ENCODE measurements around the gene ATXN1.

ATXN1 gene

GRCh38 chr6:16762550-16763477, 1.6 kb upstream of the ATXN1 start:
- peak; percentile 32 to 52 for DNase-seq (ENCODE audit: low read depth in 1 of 2, low spot score in 1 of 2)

DNA sequence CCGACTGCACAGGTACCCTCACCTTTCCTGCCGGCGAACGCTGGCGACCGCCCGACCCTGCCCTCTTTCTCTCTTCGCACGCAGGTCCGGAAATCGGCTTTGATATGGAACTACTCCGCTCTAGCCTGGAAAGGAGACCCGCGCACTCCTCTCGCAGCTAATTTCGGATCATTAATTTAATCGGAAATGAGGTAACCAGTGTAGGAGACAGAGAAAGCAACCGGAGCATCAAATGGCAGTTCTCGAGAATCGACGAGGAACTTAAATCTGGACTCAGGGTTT, 949 bp upstream of the ATXN1 start:
- no peak for DNase-seq (ENCODE audit: low read depth in 1 of 2, low spot score in 1 of 2)

DNA sequence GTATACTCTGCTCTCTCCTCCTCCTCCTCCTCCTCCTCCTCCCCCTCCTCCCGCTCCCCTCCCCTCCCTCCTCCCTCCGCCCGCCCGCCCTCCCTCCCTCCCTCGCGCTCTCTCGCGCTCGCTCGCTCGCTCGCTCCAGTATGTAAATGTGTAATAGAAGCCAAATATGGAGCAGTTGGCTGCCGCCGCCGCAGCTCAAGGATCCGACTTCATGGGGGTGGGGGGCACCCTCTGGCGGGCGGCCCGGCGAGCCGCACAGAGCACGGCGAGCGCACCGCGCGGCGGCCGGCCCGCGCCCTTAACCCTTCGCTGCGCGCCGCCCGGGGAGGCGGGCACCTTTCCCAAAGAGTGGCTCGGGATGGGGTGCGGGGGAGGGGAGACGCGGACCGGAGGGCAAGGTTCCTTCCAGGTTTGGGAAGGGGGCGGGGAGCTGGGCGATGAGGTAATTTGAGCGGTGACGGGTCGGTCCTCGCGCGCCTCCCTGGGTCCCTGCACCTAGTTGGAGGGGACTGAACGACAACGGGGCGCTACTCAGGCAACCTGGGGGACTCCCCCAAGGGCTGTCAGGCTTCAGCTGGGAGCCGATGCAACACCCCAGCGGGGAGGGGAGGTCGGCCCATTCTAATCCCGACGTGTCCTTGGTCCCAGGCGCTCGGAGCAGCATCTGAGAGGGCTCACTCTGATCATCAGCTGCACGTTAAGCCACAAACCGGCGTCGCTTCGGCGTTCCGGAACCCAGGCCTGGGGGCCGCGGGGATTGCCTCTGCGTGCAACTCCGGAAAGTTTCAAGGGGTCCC, 409 bp upstream of the ATXN1 start:
- peak; percentile 65 to 74 for DNase-seq (ENCODE audit: low read depth in 1 of 2, low spot score in 1 of 2)

DNA sequence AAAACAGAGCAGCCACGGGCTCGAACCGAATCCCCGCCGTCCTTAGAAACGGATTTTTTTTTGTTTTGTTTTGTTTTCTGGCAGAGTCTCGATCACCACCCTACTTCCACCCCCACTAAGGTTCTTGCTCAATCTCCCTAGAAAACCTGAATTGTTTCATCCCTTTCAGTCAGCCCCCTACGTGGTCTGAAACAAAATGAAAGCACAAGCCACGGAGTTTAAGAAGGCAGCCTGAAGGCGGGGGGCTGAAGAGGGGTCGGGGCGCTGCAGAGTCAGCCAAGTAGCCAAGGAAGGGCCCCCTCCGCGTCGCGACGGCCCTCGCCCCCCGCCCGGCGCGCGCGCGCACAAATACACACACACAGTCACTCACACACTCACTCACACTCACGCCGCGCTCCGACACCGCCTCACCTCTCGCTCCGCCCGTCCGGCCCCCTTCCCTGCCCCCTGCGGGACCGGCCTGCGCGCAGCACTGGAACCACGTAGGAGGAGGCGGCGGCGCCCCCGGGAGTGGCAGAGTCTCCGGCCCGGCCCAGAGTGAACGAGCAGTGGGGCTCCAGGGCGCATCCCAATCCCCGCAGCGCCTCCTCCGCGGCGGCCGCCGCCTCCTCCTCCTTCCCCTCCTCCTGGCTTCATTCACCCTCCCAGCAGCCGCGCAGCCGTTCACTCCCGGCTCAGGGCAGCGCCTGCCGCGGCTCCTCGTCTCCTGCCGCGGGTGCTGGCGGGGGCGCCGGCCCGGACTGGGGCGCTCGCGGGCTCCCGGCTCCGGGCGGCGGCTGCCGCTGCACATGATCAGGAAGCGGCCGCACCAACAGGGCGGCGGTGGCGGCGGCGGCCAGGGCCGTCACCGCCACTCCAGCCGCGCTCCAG, 1.4 kb downstream of the ATXN1 start:
- DNase-seq (ENCODE audit: low read depth in 1 of 2, low spot score in 1 of 2), result peak; percentile 53 to 62

DNA sequence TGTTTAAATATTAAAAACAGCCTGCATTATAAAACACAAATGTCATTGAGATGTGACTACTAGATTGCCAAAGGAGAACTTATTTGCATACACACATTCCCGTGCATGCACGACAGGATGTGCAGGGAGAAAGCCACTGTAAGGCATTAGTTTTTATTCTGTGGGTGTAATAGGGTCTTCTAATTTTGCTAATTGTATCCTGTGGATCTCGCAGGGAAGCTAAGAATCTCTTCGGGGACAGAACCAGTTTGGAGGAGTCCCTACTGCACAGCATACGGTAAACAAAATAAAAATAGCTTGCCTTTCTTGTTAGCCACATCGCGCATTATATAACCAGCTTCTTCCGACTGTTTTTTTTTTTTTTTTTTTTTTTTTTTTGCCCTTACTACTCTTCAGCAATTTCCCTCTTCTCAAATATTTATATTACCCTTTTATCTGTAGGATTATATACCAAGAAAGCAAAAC, 2.0 kb downstream of the ATXN1 start:
- no peak for DNase-seq (ENCODE audit: low read depth in 1 of 2, low spot score in 1 of 2)

DNA sequence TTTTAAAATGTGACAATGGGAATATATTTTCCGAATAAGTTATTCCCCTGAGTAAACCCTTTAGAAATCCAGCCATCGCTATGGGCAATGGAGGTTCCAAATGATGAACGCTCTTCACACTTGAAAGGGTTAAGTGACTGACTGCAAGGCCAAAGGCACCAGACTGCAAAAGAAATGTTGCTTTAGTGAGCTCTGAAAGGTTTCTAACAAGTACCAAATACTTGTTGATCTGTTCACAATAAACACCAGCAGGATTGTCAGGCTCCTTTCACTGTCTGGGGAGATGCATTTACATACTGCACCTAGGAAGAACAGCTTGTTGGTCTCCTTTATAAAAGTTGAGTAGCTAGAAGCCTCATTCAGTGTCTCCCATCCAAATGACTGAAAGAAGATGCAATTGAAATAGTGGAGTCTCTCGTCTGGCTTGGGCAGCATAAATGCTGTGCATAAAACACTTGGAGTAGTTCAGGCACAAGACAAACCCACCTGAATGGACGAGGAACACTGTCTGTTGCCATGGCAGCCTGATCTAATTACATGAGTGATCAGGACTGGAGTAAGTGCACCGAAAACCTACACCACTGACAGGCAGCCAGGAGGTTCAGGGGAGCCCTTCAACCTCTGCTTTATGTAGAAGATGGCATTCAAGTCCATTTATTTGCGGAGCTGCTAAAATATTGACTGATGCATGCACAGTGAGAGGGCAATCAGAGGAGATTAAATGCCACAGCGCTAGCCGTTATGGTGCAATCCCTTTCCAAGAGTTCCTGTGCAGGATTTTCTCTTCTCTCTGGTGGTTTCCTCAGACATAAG, 2.9 kb downstream of the ATXN1 start:
- no peak for DNase-seq (ENCODE audit: low read depth in 1 of 2, low spot score in 1 of 2)

DNA sequence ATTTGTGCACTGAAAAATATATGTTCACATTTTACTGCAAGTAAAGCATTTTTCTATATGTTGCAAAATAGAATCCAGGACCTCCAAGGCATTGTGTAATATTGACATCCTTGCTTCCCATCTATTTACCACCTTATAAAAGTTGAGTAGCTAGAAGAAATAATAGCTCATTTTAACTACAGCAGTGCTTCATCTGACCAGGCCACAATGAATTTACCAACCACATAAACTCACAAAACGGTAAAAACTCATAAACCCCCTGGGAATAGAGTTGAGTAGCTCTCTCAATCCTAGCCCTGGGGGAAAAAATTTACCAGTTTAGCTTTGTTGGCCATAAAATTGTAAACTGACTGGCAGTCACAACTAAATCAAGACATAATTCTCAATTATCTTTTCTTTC, 3.9 kb downstream of the ATXN1 start:
- DNase-seq (ENCODE audit: low read depth in 1 of 2, low spot score in 1 of 2), result no peak

DNA sequence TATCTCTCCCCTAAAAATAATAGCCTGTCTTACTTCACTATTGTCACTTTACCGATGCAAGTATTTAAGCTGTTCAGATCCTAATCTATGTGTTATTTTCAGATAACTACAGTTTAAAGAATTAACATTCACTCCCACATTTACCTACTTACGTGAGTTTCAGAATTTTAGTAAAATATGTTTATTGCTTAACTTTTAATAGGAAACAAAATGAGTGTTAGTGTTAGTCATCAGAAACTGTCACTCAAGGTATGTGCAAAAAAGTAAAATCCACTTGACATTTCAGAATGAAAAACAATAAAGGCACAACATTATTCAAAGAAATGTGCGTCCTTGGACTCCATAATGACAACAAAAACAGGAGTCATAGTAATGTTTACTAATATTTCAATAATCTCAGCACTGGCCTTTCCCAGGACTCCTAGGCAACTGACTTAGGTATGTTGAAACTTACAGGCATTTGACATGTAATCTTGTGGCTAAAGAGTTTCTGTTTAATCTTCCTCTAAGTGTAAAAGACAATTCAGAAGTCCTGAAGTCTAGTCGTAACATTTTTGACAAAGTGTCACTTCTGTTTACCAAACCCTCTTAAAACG, 4.5 kb downstream of the ATXN1 start:
- no peak for DNase-seq (ENCODE audit: low read depth in 1 of 2, low spot score in 1 of 2)

- DNase-seq (ENCODE audit: low read depth in 1 of 2, low spot score in 1 of 2), result no peak
These were observed 5.7 kb downstream of the ATXN1 start for GRCh38 chr6:16755544-16755943.

- no peak for DNase-seq (ENCODE audit: low read depth in 1 of 2, low spot score in 1 of 2)
These were observed 6.4 kb downstream of the ATXN1 start for GRCh38 chr6:16754876-16755275.

- DNase-seq (ENCODE audit: low read depth in 1 of 2, low spot score in 1 of 2), result no peak
These were observed 7.0 kb downstream of the ATXN1 start for GRCh38 chr6:16754274-16754673.

GRCh38 chr6:16753341-16753740, 7.9 kb downstream of the ATXN1 start:
- DNase-seq (ENCODE audit: low read depth in 1 of 2, low spot score in 1 of 2), result no peak

GRCh38 chr6:16752206-16752866, 8.9 kb downstream of the ATXN1 start:
- DNase-seq (ENCODE audit: low read depth in 1 of 2, low spot score in 1 of 2), result no peak

DNA sequence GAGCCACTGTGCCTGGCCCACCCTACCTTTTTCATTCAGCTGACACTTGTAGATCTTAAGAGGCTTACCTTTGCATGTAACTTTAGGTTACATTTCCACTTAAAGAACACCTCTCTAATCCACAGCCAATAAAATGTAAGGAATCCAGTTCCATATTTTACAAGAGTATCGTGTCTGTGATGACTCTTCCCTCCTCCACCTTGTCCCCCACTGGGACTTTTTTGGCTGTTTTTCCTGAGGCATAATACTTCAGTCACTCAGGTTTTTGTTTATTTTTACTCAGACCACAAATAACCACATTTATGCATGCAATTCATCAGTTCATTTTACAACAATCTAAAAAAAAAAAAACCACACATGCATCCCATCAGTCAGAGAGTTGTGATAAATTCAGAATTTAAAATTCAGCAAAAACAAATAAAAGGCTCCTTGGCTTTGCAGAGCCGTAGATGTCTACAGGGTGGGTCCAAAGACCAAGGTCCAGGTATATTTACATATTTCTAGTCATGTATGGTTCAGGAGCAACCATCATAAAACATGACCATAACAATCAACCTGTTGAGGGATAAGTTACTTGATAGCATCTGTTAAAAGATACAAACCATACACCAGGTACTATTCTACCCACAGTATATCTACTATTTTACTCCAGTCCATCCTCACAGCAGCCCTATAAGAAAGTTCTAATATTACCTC, 9.9 kb downstream of the ATXN1 start:
- no peak for DNase-seq (ENCODE audit: low read depth in 1 of 2, low spot score in 1 of 2)

DNA sequence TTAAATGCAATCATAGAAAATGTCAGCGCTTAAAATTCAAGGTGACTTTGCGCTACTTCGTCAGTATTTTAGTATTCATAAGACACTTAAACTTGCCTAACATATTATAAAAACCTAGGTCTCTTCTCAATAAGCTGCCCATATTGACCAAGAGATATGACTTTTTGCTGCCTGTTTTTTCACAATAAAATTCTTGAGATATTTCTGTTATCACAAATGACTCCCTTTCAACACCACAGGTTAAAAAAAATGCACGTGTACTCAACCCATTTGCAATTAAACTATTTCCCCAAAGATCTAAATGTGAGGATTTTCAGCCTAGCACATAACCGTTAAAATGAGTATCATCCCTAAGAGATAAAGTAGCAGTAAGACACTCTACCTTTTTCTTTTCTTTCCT, 10.7 kb downstream of the ATXN1 start:
- no peak for DNase-seq (ENCODE audit: low read depth in 1 of 2, low spot score in 1 of 2)

- DNase-seq (ENCODE audit: low read depth in 1 of 2, low spot score in 1 of 2), result no peak
These were observed 11.5 kb downstream of the ATXN1 start for GRCh38 chr6:16749516-16750485.

DNA sequence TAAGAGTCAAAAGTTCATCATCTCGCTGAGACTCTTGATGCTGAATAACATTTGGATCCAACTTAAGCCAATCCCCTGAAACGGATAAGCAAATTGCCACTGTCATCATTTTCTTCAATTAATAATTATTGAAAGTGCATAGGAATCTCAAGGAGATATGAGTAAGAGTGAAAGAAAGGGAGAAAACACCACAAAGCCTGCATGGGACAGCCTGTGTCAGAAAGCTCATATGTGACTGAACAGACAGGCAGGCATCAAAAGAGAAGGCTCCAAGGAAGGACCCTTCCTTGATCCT, 13.3 kb downstream of the ATXN1 start:
- no peak for DNase-seq (ENCODE audit: low read depth in 1 of 2, low spot score in 1 of 2)

Measured in activated CD4-positive, alpha-beta T cell treated with anti-CD3 and anti-CD28 coated beads, Interleukin-2, amount 50 U/mL, for 24 hours (primary cell).